GM21390 (cell line): ENCODE data around the gene TEDDM1.

Experiments
- ATAC-seq: cut with Tn5 transposase; IDR thresholded peaks from one replicate; pipeline ENCODE4 v1.9.1; 2021; ENCODE audit not compliant: unreplicated experiment

Gene TEDDM1

GRCh38 chr1:182407724-182408123 is 7.3 kb upstream of the TEDDM1 start:
- no peak for ATAC-seq

- ATAC-seq: no peak
Observed at GRCh38 chr1:182406012-182406411, 5.5 kb upstream of the TEDDM1 start.

- no peak for ATAC-seq
Observed at GRCh38 chr1:182405578-182405977, 5.1 kb upstream of the TEDDM1 start.

GRCh38 chr1:182404781-182405180 is 4.3 kb upstream of the TEDDM1 start:
- no peak for ATAC-seq

- no peak for ATAC-seq
Observed at GRCh38 chr1:182397653-182398393, 2.6 kb downstream of the TEDDM1 start.

- no peak for ATAC-seq
Observed at GRCh38 chr1:182395906-182396305, 4.6 kb downstream of the TEDDM1 start.

- no peak for ATAC-seq
Observed at GRCh38 chr1:182394055-182394775, 6.3 kb downstream of the TEDDM1 start.

- ATAC-seq: peak; percentile 18
Observed at GRCh38 chr1:182392050-182393028, 8.1 kb downstream of the TEDDM1 start.

- peak; percentile 74 for ATAC-seq
Observed at GRCh38 chr1:182391362-182392049, 9.0 kb downstream of the TEDDM1 start, which contains the start of gene GLUL. GLUL (minus strand) TSS chr1:182391790; CDS start chr1:182388737, 3,053 bp downstream.

GRCh38 chr1:182391028-182391361 is 9.5 kb downstream of the TEDDM1 start:
- ATAC-seq: no peak

- no peak for ATAC-seq
Observed at GRCh38 chr1:182389619-182390047, 10.8 kb downstream of the TEDDM1 start.

- ATAC-seq: no peak
Observed at GRCh38 chr1:182388392-182389134, 11.9 kb downstream of the TEDDM1 start.

- no peak for ATAC-seq
Observed at GRCh38 chr1:182387566-182387965, 12.9 kb downstream of the TEDDM1 start.

GRCh38 chr1:182386980-182387379 is 13.5 kb downstream of the TEDDM1 start:
- ATAC-seq: no peak

- ATAC-seq: no peak
Observed at GRCh38 chr1:182385885-182386853, 14.3 kb downstream of the TEDDM1 start.

GRCh38 chr1:182384387-182384960 is 16.0 kb downstream of the TEDDM1 start:
- ATAC-seq: no peak

GRCh38 chr1:182383934-182384333 is 16.5 kb downstream of the TEDDM1 start:
- no peak for ATAC-seq

GRCh38 chr1:182383037-182383661 is 17.3 kb downstream of the TEDDM1 start:
- no peak for ATAC-seq
